NCI-H187 (cell line): ENCODE results near the gene GALC.

Source experiments
- DNase-seq, 2 experiments: peaks; one replicate each; lab custom pipeline; 2025; lab: John Stamatoyannopoulos, UW

Gene GALC

GRCh38 chr14:88005978-88006851 lies 13.2 kb upstream of the GALC start:
- no peak for DNase-seq

- no peak for DNase-seq
Observed at GRCh38 chr14:88005050-88005481, 12.1 kb upstream of the GALC start, which contains the start of gene GPR65. TSS of gene GPR65 (plus strand) at chr14:88005135. CDS start at chr14:88010848, 5,713 bp downstream.

- DNase-seq, result no peak
Observed at GRCh38 chr14:88004506-88005036, 11.6 kb upstream of the GALC start.

- no peak for DNase-seq
Observed at GRCh38 chr14:88003425-88003824, 10.4 kb upstream of the GALC start.

- no peak for DNase-seq
Observed at GRCh38 chr14:88002421-88003075, 9.6 kb upstream of the GALC start.

- DNase-seq, result no peak
Observed at GRCh38 chr14:87999277-87999676, 6.3 kb upstream of the GALC start.

- no peak for DNase-seq
Observed at GRCh38 chr14:87998482-87998881, 5.5 kb upstream of the GALC start.

- DNase-seq, result no peak
Observed at GRCh38 chr14:87996291-87996592, 3.3 kb upstream of the GALC start.

GRCh38 chr14:87995500-87996290 lies 2.7 kb upstream of the GALC start:
- DNase-seq, result no peak

- DNase-seq, result no peak
Observed at GRCh38 chr14:87994974-87995373, 2.0 kb upstream of the GALC start.

GRCh38 chr14:87992346-87992717 lies 650 bp downstream of the GALC start:
- no peak for DNase-seq

- DNase-seq, result no peak
Observed at GRCh38 chr14:87990682-87991081, 2.3 kb downstream of the GALC start.

- no peak for DNase-seq
Observed at GRCh38 chr14:87989956-87990299, 3.1 kb downstream of the GALC start.

- DNase-seq, result no peak
Observed at GRCh38 chr14:87989221-87989955, 3.6 kb downstream of the GALC start.

GRCh38 chr14:87979689-87980088 lies 13.3 kb downstream of the GALC start:
- DNase-seq, result no peak

- DNase-seq, result no peak
Observed at GRCh38 chr14:87975636-87976035, 17.3 kb downstream of the GALC start.

- DNase-seq, result no peak
Observed at GRCh38 chr14:87971010-87971409, 22.0 kb downstream of the GALC start.

GRCh38 chr14:87967496-87967895 lies 25.5 kb downstream of the GALC start:
- no peak for DNase-seq

GRCh38 chr14:87966816-87967215 lies 26.2 kb downstream of the GALC start:
- no peak for DNase-seq

- no peak for DNase-seq
Observed at GRCh38 chr14:87961246-87961645, 31.7 kb downstream of the GALC start.

GRCh38 chr14:87960013-87960787 lies 32.8 kb downstream of the GALC start:
- no peak for DNase-seq
